Lower leg skin (tissue), 3 donors: ENCODE measurements around the gene ADAMTS17.

ENCODE experiments used
- CTCF ChIP-seq, 3 donors: fragments of 450-650 bp; IDR thresholded peaks; one replicate each; pipeline ENCODE4 v1.5.1; 2016; ENCODE audit warnings: antibody characterized with exemption in 3 of 3, mild to moderate bottlenecking in 3 of 3, moderate library complexity in 2 of 3
- POLR2A ChIP-seq, 2 donors: fragments of 450-650 bp; IDR thresholded peaks; one replicate each; pipeline ENCODE4 v1.6.1; 2016 to 2017; ENCODE audit warnings: antibody characterized with exemption in 2 of 2, mild to moderate bottlenecking in 1 of 2, moderate library complexity in 1 of 2

- TF ChIP-seq CTCF (IDR thresholded peaks at IDR 0.05): no peak
- TF ChIP-seq POLR2A (IDR thresholded peaks at IDR 0.05): no peak
Measured at GRCh38 chr15:100009372-100009771, 332.4 kb downstream of the ADAMTS17 start.
